ENCODE data around the gene PLCXD3. TPM values are rescaled to one million over a fixed set of nuclear protein-coding genes. Genes with fewer than 3 reads are reported as not detected.

Gene PLCXD3
- total and polyA plus RNA-seq, 12 donors: 0.72 to 48.7 (median 15.4) TPM

GRCh38 chr5:41408676-41409443 is 101.5 kb downstream of the PLCXD3 start:
- 73 to 78% (median 76%) methylated on average over 6 of the region's 6 CpGs for WGBS, 4 donors
- H3K27me3 ChIP-seq: no peaks in the 10 kb centered on the region
- no peaks in the 10 kb centered on the region for H3K36me3 ChIP-seq (replicated peaks in 1 of 2)
- H3K27ac ChIP-seq: peak overlapping the region in 1 of 5 donors; percentile 34
- no peak for TF ChIP-seq POLR2A (IDR thresholded peaks at IDR 0.05)
- H3K4me1 ChIP-seq (replicated peaks in 1 of 2): peaks cover 12 to 23% of the 10 kb centered on the region in 2 donors
- DNase-seq: peak in 3 of 7 donors; percentile 16 to 27 (median 21)
- H3K4me3 ChIP-seq: no peak overlapping the region
- H3K9me3 ChIP-seq (replicated peaks in 1 of 3): no peaks in the 10 kb centered on the region
- intact Hi-C loops (cut with DNase I): no loop called here

GRCh38 chr5:41406936-41407335 is 103.5 kb downstream of the PLCXD3 start:
- Histone ChIP-seq H3K27ac (no peak overlapping the region), H3K9me3 (replicated peaks in 1 of 3) (no peaks in the 10 kb centered on the region), H3K4me3 (no peak overlapping the region), H3K36me3 (replicated peaks in 1 of 2) (no peaks in the 10 kb centered on the region), H3K4me1 (replicated peaks in 1 of 2) (peaks cover 0 to 22% of the 10 kb centered on the region in 2 donors), H3K27me3 (no peaks in the 10 kb centered on the region)
- intact Hi-C loops (cut with DNase I): no loop called here
- WGBS, 4 donors: 87 to 96% (median 88%) methylated on average over 1 of the region's 1 CpG
- DNase-seq: no peak
- TF ChIP-seq POLR2A (IDR thresholded peaks at IDR 0.05): no peak

- Histone ChIP-seq H3K36me3 (replicated peaks in 1 of 2) (no peaks in the 10 kb centered on the region), H3K27me3 (no peaks in the 10 kb centered on the region), H3K9me3 (replicated peaks in 1 of 3) (no peaks in the 10 kb centered on the region), H3K27ac (no peak overlapping the region), H3K4me1 (replicated peaks in 1 of 2) (peaks cover 0 to 22% of the 10 kb centered on the region in 2 donors), H3K4me3 (no peak overlapping the region)
- intact Hi-C loops (cut with DNase I): no loop called here
- 92 to 97% (median 96%) methylated on average over 1 of the region's 1 CpG for WGBS, 4 donors
- TF ChIP-seq CTCF (IDR thresholded peaks at IDR 0.05) (no peak), POLR2A (IDR thresholded peaks at IDR 0.05) (no peak)
- no peak for DNase-seq
These were observed 104.0 kb downstream of the PLCXD3 start for GRCh38 chr5:41406424-41406823.

- Histone ChIP-seq H3K27ac (peak overlapping the region in 1 of 5 donors; percentile 23), H3K27me3 (no peaks in the 10 kb centered on the region), H3K9me3 (replicated peaks in 1 of 3) (no peaks in the 10 kb centered on the region), H3K4me3 (no peak overlapping the region), H3K36me3 (replicated peaks in 1 of 2) (no peaks in the 10 kb centered on the region), H3K4me1 (replicated peaks in 1 of 2) (peaks cover 0 to 22% of the 10 kb centered on the region in 2 donors)
- intact Hi-C loops (cut with DNase I): no loop called here
- TF ChIP-seq CTCF (IDR thresholded peaks at IDR 0.05) (no peak), POLR2A (IDR thresholded peaks at IDR 0.05) (no peak)
- peak in 2 of 7 donors; percentile 14 to 28 for DNase-seq
These were observed 105.6 kb downstream of the PLCXD3 start for GRCh38 chr5:41404757-41405156.

- peaks cover 0 to 19% of the 10 kb centered on the region in 2 donors for H3K4me1 ChIP-seq (replicated peaks in 1 of 2)
- H3K4me3 ChIP-seq: no peak overlapping the region
- no peaks in the 10 kb centered on the region for H3K36me3 ChIP-seq (replicated peaks in 1 of 2)
- no peak for DNase-seq
- H3K9me3 ChIP-seq (replicated peaks in 1 of 3): no peaks in the 10 kb centered on the region
- intact Hi-C loops (cut with DNase I): no loop called here
- TF ChIP-seq POLR2A (IDR thresholded peaks at IDR 0.05) (no peak), CTCF (IDR thresholded peaks at IDR 0.05) (no peak)
- H3K27ac ChIP-seq: no peak overlapping the region
- 89 to 97% (median 94%) methylated on average over 3 of the region's 3 CpGs for WGBS, 4 donors
- no peaks in the 10 kb centered on the region for H3K27me3 ChIP-seq
These were observed 106.6 kb downstream of the PLCXD3 start for GRCh38 chr5:41403846-41404245.
